H1 (cell line): ENCODE measurements around the gene GIPC1. TPM values are rescaled to one million over a fixed set of nuclear protein-coding genes. Genes with fewer than 3 reads are reported as not detected.
"Not testable (repeated sequence)": the region's sequence is repeated elsewhere in the genome, so short reads cannot be mapped to it uniquely, and the experiment has no call there.

Experiments
- CTCF ChIA-PET: fragments of 300-600 bp; sonication (Branson Sonifier 250); formaldehyde crosslinking; loops from one replicate; lab custom pipeline; 2021; ENCODE audit not compliant: partially characterized antibody; lab: Charles Lee
- POLR2A ChIA-PET: fragments of 300-600 bp; sonication (Branson Sonifier 250); formaldehyde crosslinking; loops from one replicate; lab custom pipeline; 2021; ENCODE audit warnings: inconsistent platforms; ENCODE audit not compliant: partially characterized antibody; lab: Charles Lee
- DNase-seq, 2 experiments: peaks; one replicate each; pipeline versions ENCODE4 v3.0.0 to v3.0.0-alpha.2; 2010 to 2022; ENCODE audit warnings: low spot score in 2 of 2, low read depth in 1 of 2, mixed read lengths in 1 of 2
- FAIRE-seq: peaks from 2 replicates; lab custom pipeline; 2011; peaks lifted over from hg19 to GRCh38; lab: Jason Lieb, UNC
- H2AFZ ChIP-seq: 2 replicates; pipeline ENCODE4 v1.8.1; 2012; ENCODE audit warnings: low read length, inconsistent platforms
- H2AK5ac ChIP-seq: 2 replicates; pipeline ENCODE4 v1.6.1; 2013; ENCODE audit warnings: low read depth, low read length
- H2BK120ac ChIP-seq: replicated peaks from 2 replicates; pipeline ENCODE3; 2013; ENCODE audit warnings: low read depth, low read length, inconsistent platforms
- H2BK12ac ChIP-seq: 2 replicates; pipeline ENCODE4 v1.6.1; 2013; ENCODE audit warnings: low read depth, low read length
- H2BK15ac ChIP-seq: 2 replicates; pipeline ENCODE4 v1.6.1; 2013; ENCODE audit warnings: low read length
- H2BK20ac ChIP-seq: 2 replicates; pipeline ENCODE4 v1.6.1; 2013; ENCODE audit warnings: low read length
- H2BK5ac ChIP-seq: 2 replicates; pipeline ENCODE4 v1.6.1; 2013; ENCODE audit warnings: low read depth, low read length
- H3K14ac ChIP-seq: 2 replicates; pipeline ENCODE4 v1.6.1; 2013; ENCODE audit warnings: inconsistent platforms; ENCODE audit not compliant: insufficient read length
- H3K18ac ChIP-seq: 2 replicates; pipeline ENCODE4 v1.6.1; 2013; ENCODE audit warnings: low read length; ENCODE audit errors: extremely low read depth
- H3K23ac ChIP-seq: 2 replicates; pipeline ENCODE4 v1.6.1; 2013; ENCODE audit warnings: inconsistent platforms; ENCODE audit not compliant: insufficient read length
- H3K23me2 ChIP-seq: 2 replicates; pipeline ENCODE4 v1.6.1; 2013; ENCODE audit warnings: low read depth, low read length
- H3K27ac ChIP-seq: 2 replicates; pipeline ENCODE4 v1.6.1; 2011; ENCODE audit warnings: low read depth, low read length, inconsistent platforms
- H3K27me3 ChIP-seq, 4 experiments: replicated peaks in 1 of 4; 1 replicate in 1 of 4; 2 replicates in 3 of 4; pipeline versions ENCODE4 v1.6.1 to v1.8.1; 2011 to 2013; ENCODE audit warnings: low read length in 3 of 4, mild to moderate bottlenecking in 3 of 4, inconsistent platforms in 2 of 4, mixed read lengths in 2 of 4, moderate library complexity in 1 of 4; ENCODE audit not compliant: control insufficient read depth in 3 of 4, insufficient read depth in 3 of 4; ENCODE audit errors: extremely low read depth in 1 of 4
- H3K36me3 ChIP-seq, 4 experiments: 2 replicates each; pipeline versions ENCODE4 v1.6.1 to v1.8.1; 2011 to 2013; ENCODE audit warnings: mild to moderate bottlenecking in 4 of 4, low read length in 3 of 4, moderate library complexity in 2 of 4, control low read depth in 1 of 4, inconsistent platforms in 1 of 4; ENCODE audit not compliant: insufficient read depth in 4 of 4, control insufficient read depth in 2 of 4
- H3K4ac ChIP-seq: replicated peaks from 2 replicates; pipeline ENCODE3; 2013; ENCODE audit warnings: low read length, low read depth, mixed read lengths, inconsistent platforms; ENCODE audit not compliant: insufficient read length
- H3K4me1 ChIP-seq, 4 experiments: replicated peaks in 1 of 4; 1 replicate in 1 of 4; 2 replicates in 3 of 4; pipeline versions ENCODE4 v1.6.1 to v1.8.1; 2011 to 2013; ENCODE audit warnings: low read length in 3 of 4, inconsistent platforms in 2 of 4, mixed read lengths in 1 of 4; ENCODE audit not compliant: insufficient read depth in 4 of 4, control insufficient read depth in 3 of 4
- H3K4me2 ChIP-seq, 2 experiments: 2 replicates each; pipeline versions ENCODE4 v1.6.1 to v1.8.1; 2011 to 2013; ENCODE audit warnings: low read depth in 2 of 2, low read length in 2 of 2, control low read depth in 1 of 2, inconsistent platforms in 1 of 2, mild to moderate bottlenecking in 1 of 2; ENCODE audit not compliant: insufficient read depth in 1 of 2
- H3K4me3 ChIP-seq, 4 experiments: fragments of 200-600, 300-600 bp in 1 of 4; sonication (generic), shearing (Covaris generic), sonication (Bioruptor Twin) in 1 of 4; 2 replicates each; pipeline versions ENCODE4 v1.5.1 to v1.8.1; 2011 to 2016; ENCODE audit warnings: low read length in 4 of 4, low read depth in 3 of 4, control low read depth in 2 of 4, inconsistent platforms in 2 of 4, mild to moderate bottlenecking in 2 of 4, mixed read lengths in 1 of 4, moderate library complexity in 1 of 4; ENCODE audit not compliant: insufficient read depth in 2 of 4; ENCODE audit errors: extremely low read depth in 1 of 4
- H3K56ac ChIP-seq: replicated peaks from 2 replicates; pipeline ENCODE3; 2013; ENCODE audit warnings: low read depth, mild to moderate bottlenecking, mixed read lengths, low read length, inconsistent platforms; ENCODE audit not compliant: insufficient read length
- H3K79me1 ChIP-seq: 2 replicates; pipeline ENCODE4 v1.6.1; 2013; ENCODE audit warnings: low read depth, low read length, control low read depth
- H3K79me2 ChIP-seq, 2 experiments: 2 replicates each; pipeline versions ENCODE4 v1.6.1 to v1.8.1; 2012 to 2013; ENCODE audit warnings: low read length in 2 of 2, mild to moderate bottlenecking in 2 of 2, inconsistent platforms in 1 of 2; ENCODE audit not compliant: insufficient read depth in 2 of 2, control insufficient read depth in 1 of 2
- H3K9ac ChIP-seq, 4 experiments: replicated peaks in 1 of 4; 1 replicate in 1 of 4; 2 replicates in 3 of 4; pipeline versions ENCODE4 v1.6.1 to v1.8.1; 2011 to 2013; ENCODE audit warnings: low read depth in 3 of 4, low read length in 3 of 4, control low read depth in 2 of 4, mild to moderate bottlenecking in 2 of 4, moderate library complexity in 2 of 4, inconsistent platforms in 1 of 4; ENCODE audit errors: extremely low read depth in 1 of 4
- H3K9me3 ChIP-seq, 2 experiments: 2 replicates each; pipeline versions ENCODE4 v1.6.1 to v1.8.1; 2012 to 2013; ENCODE audit warnings: mild to moderate bottlenecking in 2 of 2, moderate library complexity in 2 of 2, control low read depth in 1 of 2, inconsistent platforms in 1 of 2, low read depth in 1 of 2, low read length in 1 of 2, mixed read lengths in 1 of 2; ENCODE audit not compliant: insufficient read depth in 2 of 2
- H4K20me1 ChIP-seq, 2 experiments: replicated peaks in 1 of 2; 2 replicates each; pipeline versions ENCODE3 to v1.8.1; 2011 to 2013; ENCODE audit warnings: inconsistent platforms in 2 of 2, low read length in 2 of 2, mild to moderate bottlenecking in 1 of 2; ENCODE audit not compliant: insufficient read depth in 2 of 2, control insufficient read depth in 1 of 2
- H4K5ac ChIP-seq: 2 replicates; pipeline ENCODE4 v1.6.1; 2013; ENCODE audit warnings: low read length, low read depth, mixed read lengths, inconsistent platforms; ENCODE audit not compliant: insufficient read length
- H4K8ac ChIP-seq: 2 replicates; pipeline ENCODE4 v1.8.0; 2013; ENCODE audit warnings: mild to moderate bottlenecking, moderate library complexity, low read length, inconsistent platforms; ENCODE audit not compliant: insufficient read depth; ENCODE audit errors: extremely low read depth
- H4K91ac ChIP-seq: replicated peaks from 2 replicates; pipeline ENCODE3; 2013; ENCODE audit warnings: low read length, mixed read lengths, inconsistent platforms; ENCODE audit not compliant: insufficient read length
- WGBS, 2 experiments: shearing (Covaris generic) in 1 of 2; methylation state at CpG; one replicate each; pipeline versions ENCODE4 v1.1.6 to v1.1.7; 2013 to 2015; ENCODE audit warnings: low lambda C conversion rate in 2 of 2, mixed read lengths in 2 of 2, inconsistent platforms in 1 of 2, low coverage in 1 of 2, missing lambda C conversion rate in 1 of 2; ENCODE audit not compliant: insufficient replicate concordance in 2 of 2, insufficient coverage in 1 of 2, insufficient read length in 1 of 2; ENCODE audit errors: extremely low coverage in 1 of 2, missing lambda C conversion rate in 1 of 2; 5-methylcytosine and 5-hydroxymethylcytosine counted together
- polyA plus RNA-seq, 7 experiments: library from polyadenylated mRNA; depleted of rRNA in 3 of 7; stranded (reverse) in 5 of 7; unstranded in 2 of 7; fragments of >200 nt in 5 of 7; fragments of 200-250 nt in 2 of 7; gene quantifications; 1 replicate in 5 of 7; 2 replicates in 1 of 7; 4 replicates in 1 of 7; pipeline versions ENCODE4 v1.2.1 to v1.2.3, GENCODE V29; 2011 to 2013; ENCODE audit warnings: missing spikeins in 2 of 7, mixed read lengths in 2 of 7
- total RNA-seq: library from RNA; stranded (reverse); fragmentation: NEBNext Ultra II Directional; extraction: Animal tissue kit (Norgen Biotek cat#: 25700); gene quantifications from 2 replicates; pipeline ENCODE4 v1.2.1, GENCODE V29; 2021

GIPC1 gene
- total and polyA plus RNA-seq, 2 of the 8 experiments (the other 6 are each of a cell fraction or from before 2014, with no cell fraction given) = 65.6 to 72.0 TPM

GRCh38 chr19:14462401-14462800 lies 33.5 kb downstream of the GIPC1 start:
- CTCF ChIA-PET = interaction anchor here (0.9 kb wide), 1 partner anchor 16 kb away, joined by 3 read pairs; no protein-coding TSS in a partner anchor
- H2BK12ac ChIP-seq, H3K79me2 ChIP-seq, H2BK15ac ChIP-seq, H3K14ac ChIP-seq, H3K4ac ChIP-seq, H3K4me3 ChIP-seq, H3K27me3 ChIP-seq, H2BK5ac ChIP-seq, H2BK20ac ChIP-seq, H2AK5ac ChIP-seq, H2AFZ ChIP-seq, H3K23ac ChIP-seq, H4K91ac ChIP-seq, H3K56ac ChIP-seq, H3K9me3 ChIP-seq, FAIRE-seq, DNase-seq, H3K4me1 ChIP-seq, H4K20me1 ChIP-seq, H3K27ac ChIP-seq, H4K8ac ChIP-seq, H3K9ac ChIP-seq, H3K4me2 ChIP-seq, H4K5ac ChIP-seq, H3K23me2 ChIP-seq, H2BK120ac ChIP-seq, H3K79me1 ChIP-seq, H3K18ac ChIP-seq: not testable (repeated sequence)
- H3K36me3 ChIP-seq = peaks cover 7 to 32% (median 11%) of the 10 kb centered on the region in 4 experiments; a peak in 6 of 8 replicates
- 99% methylated on average over 7 of the region's 7 CpGs; no CpG with 5 or more reads in 1 of the 2 experiments for WGBS, 2 experiments
- POLR2A ChIA-PET = interaction anchor here (0.9 to 1.4 kb wide), 2 partner anchors 15 to 47 kb away, joined by 3 read pairs; no protein-coding TSS in a partner anchor
